Measurements from ENCODE around the gene CCDC24. TPM values are rescaled to one million over a fixed set of nuclear protein-coding genes. Genes with fewer than 3 reads are reported as not detected.

Gene CCDC24
- total RNA-seq, 1 donor from 2014 or later = 9.6 TPM

- Histone ChIP-seq H3K36me3 (ENCODE audit: control insufficient read depth, insufficient read depth, low read length) (peaks cover 6% of the 10 kb centered on the region), H3K4me3 (ENCODE audit: low read depth, low read length) (peak overlapping the region; percentile 57), H3K27me3 (ENCODE audit: control insufficient read depth, insufficient read depth, low read length) (no peaks in the 10 kb centered on the region)
- no peak for TF ChIP-seq CTCF (IDR thresholded peaks at IDR 0.05; ENCODE audit: insufficient read depth, low read length, poor library complexity, severe bottlenecking)
- DNase-seq (ENCODE audit: low read depth) = no peak
Measured at GRCh38 chr1:43979528-43980254, 11.7 kb upstream of the CCDC24 start.

GRCh38 chr1:43980255-43981134 lies 10.9 kb upstream of the CCDC24 start:
- DNase-seq (ENCODE audit: low read depth) = no peak
- H3K4me3 ChIP-seq (ENCODE audit: low read depth, low read length) = peak overlapping the region; percentile 57
- H3K27me3 ChIP-seq (ENCODE audit: control insufficient read depth, insufficient read depth, low read length) = no peaks in the 10 kb centered on the region
- TF ChIP-seq CTCF (IDR thresholded peaks at IDR 0.05; ENCODE audit: insufficient read depth, low read length, poor library complexity, severe bottlenecking) = no peak
- H3K36me3 ChIP-seq (ENCODE audit: control insufficient read depth, insufficient read depth, low read length) = peaks cover 6% of the 10 kb centered on the region

GRCh38 chr1:43981135-43981491 lies 10.3 kb upstream of the CCDC24 start:
- DNase-seq (ENCODE audit: low read depth) = no peak
- H3K27me3 ChIP-seq (ENCODE audit: control insufficient read depth, insufficient read depth, low read length) = no peaks in the 10 kb centered on the region
- no peak overlapping the region for H3K4me3 ChIP-seq (ENCODE audit: low read depth, low read length)
- no peak for TF ChIP-seq CTCF (IDR thresholded peaks at IDR 0.05; ENCODE audit: insufficient read depth, low read length, poor library complexity, severe bottlenecking)
- H3K36me3 ChIP-seq (ENCODE audit: control insufficient read depth, insufficient read depth, low read length) = peaks cover 6% of the 10 kb centered on the region

- Histone ChIP-seq H3K27me3 (ENCODE audit: control insufficient read depth, insufficient read depth, low read length) (no peaks in the 10 kb centered on the region), H3K36me3 (ENCODE audit: control insufficient read depth, insufficient read depth, low read length) (peaks cover 6% of the 10 kb centered on the region), H3K4me3 (ENCODE audit: low read depth, low read length) (no peak overlapping the region)
- no peak for DNase-seq (ENCODE audit: low read depth)
- no peak for TF ChIP-seq CTCF (IDR thresholded peaks at IDR 0.05; ENCODE audit: insufficient read depth, low read length, poor library complexity, severe bottlenecking)
Measured at GRCh38 chr1:43981636-43982035, 9.8 kb upstream of the CCDC24 start.

GRCh38 chr1:43982241-43982640 lies 9.2 kb upstream of the CCDC24 start:
- peaks cover 6% of the 10 kb centered on the region for H3K36me3 ChIP-seq (ENCODE audit: control insufficient read depth, insufficient read depth, low read length)
- DNase-seq (ENCODE audit: low read depth) = no peak
- H3K4me3 ChIP-seq (ENCODE audit: low read depth, low read length) = no peak overlapping the region
- no peak for TF ChIP-seq CTCF (IDR thresholded peaks at IDR 0.05; ENCODE audit: insufficient read depth, low read length, poor library complexity, severe bottlenecking)
- H3K27me3 ChIP-seq (ENCODE audit: control insufficient read depth, insufficient read depth, low read length) = no peaks in the 10 kb centered on the region
